Prostate gland (tissue), 2 donors: Measurements from ENCODE around the gene CSH1.

Source experiments
- CTCF ChIP-seq, 4 experiments: fragments of 200-600 bp in 2 of 4; fragments of 450-650 bp in 2 of 4; sonication (generic) in 2 of 4; IDR thresholded peaks; 1 replicate in 3 of 4; 2 replicates in 1 of 4; pipeline ENCODE4 v1.5.1; 2016 to 2019; ENCODE audit warnings: antibody characterized with exemption in 4 of 4, mild to moderate bottlenecking in 2 of 4, moderate library complexity in 2 of 4
- POLR2AphosphoS5 ChIP-seq: sonication (generic); formaldehyde crosslinking; IDR thresholded peaks from one replicate; pipeline ENCODE4 v1.6.1; 2017; ENCODE audit warnings: antibody characterized with exemption

DNA sequence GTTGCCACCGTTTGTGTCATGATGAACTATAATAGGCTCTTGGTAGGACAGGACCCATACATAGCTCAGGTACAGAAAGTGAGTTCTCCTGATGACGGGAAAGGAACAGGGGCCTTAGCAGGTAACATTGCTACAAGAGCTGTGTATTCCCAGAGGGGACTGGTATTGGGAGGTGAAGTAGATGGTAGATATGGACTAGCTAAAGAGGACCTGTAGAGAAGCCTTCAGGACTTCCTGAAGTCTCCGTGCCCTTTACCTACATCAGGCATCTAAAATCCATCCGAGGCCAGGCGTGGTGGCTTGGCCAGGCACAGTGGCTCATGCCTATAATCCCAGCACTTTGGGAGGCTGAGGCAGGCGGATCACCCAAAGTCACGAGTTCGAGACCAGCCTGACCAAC, 41.2 kb downstream of the CSH1 start:
- TF ChIP-seq CTCF (IDR thresholded peaks at IDR 0.05): no peak
- no peak for TF ChIP-seq POLR2AphosphoS5
